Activated T-cell treated with anti-CD3 and anti-CD28 coated beads for 48 hours (primary cell): ENCODE results near the gene IL12RB2.

Experiments used
- DNase-seq: peaks from one replicate; pipeline ENCODE4 v3.0.0-alpha.2; 2020; ENCODE audit warnings: low read depth

The IL12RB2 gene

GRCh38 chr1:67312615-67313014 lies 4.9 kb downstream of the IL12RB2 start:
- DNase-seq = no peak

GRCh38 chr1:67313934-67314671 lies 6.4 kb downstream of the IL12RB2 start:
- DNase-seq = no peak

- DNase-seq = no peak
These were observed 7.0 kb downstream of the IL12RB2 start for GRCh38 chr1:67314696-67315095.

- no peak for DNase-seq
These were observed 8.7 kb downstream of the IL12RB2 start for GRCh38 chr1:67316180-67316902.

GRCh38 chr1:67316918-67317317 lies 9.2 kb downstream of the IL12RB2 start:
- no peak for DNase-seq

GRCh38 chr1:67317803-67318202 lies 10.1 kb downstream of the IL12RB2 start:
- DNase-seq = no peak

- no peak for DNase-seq
These were observed 14.8 kb downstream of the IL12RB2 start for GRCh38 chr1:67322442-67322841.

GRCh38 chr1:67323087-67323486 lies 15.4 kb downstream of the IL12RB2 start:
- DNase-seq = no peak

GRCh38 chr1:67324068-67324467 lies 16.4 kb downstream of the IL12RB2 start:
- no peak for DNase-seq

- no peak for DNase-seq
These were observed 20.3 kb downstream of the IL12RB2 start for GRCh38 chr1:67327864-67328466.

- DNase-seq = no peak
These were observed 25.2 kb downstream of the IL12RB2 start for GRCh38 chr1:67332653-67333529.

- no peak for DNase-seq
These were observed 25.9 kb downstream of the IL12RB2 start for GRCh38 chr1:67333603-67334002.

GRCh38 chr1:67335411-67335810 lies 27.7 kb downstream of the IL12RB2 start:
- no peak for DNase-seq

GRCh38 chr1:67336157-67336556 lies 28.5 kb downstream of the IL12RB2 start:
- no peak for DNase-seq

GRCh38 chr1:67336783-67337182 lies 29.1 kb downstream of the IL12RB2 start:
- DNase-seq = peak; percentile 27

- DNase-seq = no peak
These were observed 31.0 kb downstream of the IL12RB2 start for GRCh38 chr1:67338642-67339041.

- peak; percentile 29 for DNase-seq
These were observed 32.1 kb downstream of the IL12RB2 start for GRCh38 chr1:67339623-67340343.

GRCh38 chr1:67342076-67342890 lies 34.6 kb downstream of the IL12RB2 start:
- DNase-seq = no peak

- no peak for DNase-seq
These were observed 37.9 kb downstream of the IL12RB2 start for GRCh38 chr1:67345556-67345955.

- no peak for DNase-seq
These were observed 39.3 kb downstream of the IL12RB2 start for GRCh38 chr1:67346982-67347381.
